Kidney epithelial cell (primary cell): Measurements from ENCODE around the gene ZNF441. TPM values are rescaled to one million over a fixed set of nuclear protein-coding genes. Genes with fewer than 3 reads are reported as not detected.

Experiments used
- DNase-seq: peaks from one replicate; pipeline ENCODE4 v3.0.0-alpha.2; 2010; ENCODE audit warnings: low read depth
- H3K27me3 ChIP-seq: 2 replicates; pipeline ENCODE4 v1.6.0; 2011; ENCODE audit warnings: low read length; ENCODE audit not compliant: control insufficient read depth, insufficient read depth
- H3K36me3 ChIP-seq: 2 replicates; pipeline ENCODE4 v1.5.1; 2011; ENCODE audit warnings: low read length; ENCODE audit not compliant: control insufficient read depth, insufficient read depth
- H3K4me3 ChIP-seq: 2 replicates; pipeline ENCODE4 v1.5.1; 2011; ENCODE audit warnings: low read depth, mild to moderate bottlenecking, control low read depth, low read length
- CTCF ChIP-seq: IDR thresholded peaks from 2 replicates; pipeline ENCODE4 v1.5.1; 2011; ENCODE audit warnings: mild to moderate bottlenecking, moderate library complexity, low read length, control low read depth, inconsistent platforms; ENCODE audit not compliant: insufficient read depth, poor library complexity, severe bottlenecking
- total RNA-seq: library from RNA; depleted of rRNA; stranded (reverse); fragments of >200 nt; gene quantifications from 2 replicates; pipeline ENCODE4 v1.2.3, GENCODE V29; 2015

Gene ZNF441
- total RNA-seq, 1 donor from 2014 or later = 5.1 TPM

- no peak for DNase-seq
- H3K27me3 ChIP-seq = no peaks in the 10 kb centered on the region
- no peak for TF ChIP-seq CTCF
- no peak overlapping the region for H3K4me3 ChIP-seq
- H3K36me3 ChIP-seq = peaks cover 3% of the 10 kb centered on the region
Observed at GRCh38 chr19:11781295-11782057, 14.7 kb downstream of the ZNF441 start.

GRCh38 chr19:11783767-11784166, 17.0 kb downstream of the ZNF441 start:
- no peak for TF ChIP-seq CTCF
- H3K36me3 ChIP-seq = peaks cover 3% of the 10 kb centered on the region
- H3K27me3 ChIP-seq = no peaks in the 10 kb centered on the region
- H3K4me3 ChIP-seq = no peak overlapping the region
- DNase-seq = no peak

- peaks cover 3% of the 10 kb centered on the region for H3K36me3 ChIP-seq
- H3K4me3 ChIP-seq = no peak overlapping the region
- no peak for DNase-seq
- no peaks in the 10 kb centered on the region for H3K27me3 ChIP-seq
- no peak for TF ChIP-seq CTCF
Observed at GRCh38 chr19:11784356-11784755, 17.6 kb downstream of the ZNF441 start.

DNA sequence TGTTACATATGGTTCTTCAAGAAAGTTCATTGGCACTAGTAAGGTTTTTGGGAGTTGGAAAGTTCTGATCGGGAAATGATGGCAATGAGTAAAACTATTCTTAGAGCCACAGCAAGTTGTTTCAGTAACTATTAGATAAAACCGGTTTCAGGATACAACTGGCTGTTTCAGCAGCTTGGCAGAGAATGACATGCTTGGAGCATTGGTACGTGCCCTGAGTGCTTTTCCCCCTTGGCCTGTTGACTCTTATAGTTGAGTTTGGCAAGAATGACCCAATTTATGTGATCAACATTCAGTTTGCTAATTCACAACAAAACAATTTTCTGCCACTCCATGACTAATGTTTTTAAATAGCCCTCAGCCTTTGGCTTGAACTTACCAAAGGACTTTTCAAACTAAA, 20.7 kb downstream of the ZNF441 start:
- H3K36me3 ChIP-seq = no peaks in the 10 kb centered on the region
- no peak for DNase-seq
- H3K4me3 ChIP-seq = no peak overlapping the region
- no peaks in the 10 kb centered on the region for H3K27me3 ChIP-seq
- no peak for TF ChIP-seq CTCF

DNA sequence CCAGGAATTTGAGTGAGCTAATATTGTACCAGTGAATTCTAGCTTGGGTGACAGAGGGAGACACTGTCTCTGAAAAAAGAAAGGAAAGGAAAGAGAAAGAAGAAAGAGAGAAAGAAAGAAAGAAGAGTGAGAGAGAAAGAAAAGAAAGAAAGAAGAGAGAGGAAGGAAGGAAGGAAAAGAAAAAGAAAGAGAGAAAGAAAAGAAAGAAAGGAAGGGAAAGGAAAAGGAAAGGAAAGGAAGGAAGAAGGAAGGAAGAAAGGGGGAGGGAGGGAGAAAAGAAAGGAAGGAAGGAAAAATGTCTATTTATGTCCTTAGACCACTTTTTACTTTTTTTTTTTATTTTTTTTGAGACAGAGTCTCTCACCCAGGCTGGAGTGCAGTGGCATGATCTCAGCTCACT, 26.1 kb downstream of the ZNF441 start:
- DNase-seq = no peak
- Histone ChIP-seq H3K36me3 (no peaks in the 10 kb centered on the region), H3K27me3 (no peaks in the 10 kb centered on the region), H3K4me3 (no peak overlapping the region)
- TF ChIP-seq CTCF = no peak

- DNase-seq = peak; percentile 41
- Histone ChIP-seq H3K36me3 (no peaks in the 10 kb centered on the region), H3K4me3 (no peak overlapping the region), H3K27me3 (no peaks in the 10 kb centered on the region)
- peak; percentile 72 for TF ChIP-seq CTCF
Observed at GRCh38 chr19:11797491-11797890, 30.7 kb downstream of the ZNF441 start.
